H1 (cell line): ENCODE measurements around the gene ITPKA. TPM values are rescaled to one million over a fixed set of nuclear protein-coding genes. Genes with fewer than 3 reads are reported as not detected.

ENCODE experiments used
- CTCF ChIA-PET: fragments of 300-600 bp; sonication (Branson Sonifier 250); formaldehyde crosslinking; loops from one replicate; lab custom pipeline; 2021; ENCODE audit not compliant: partially characterized antibody; lab: Charles Lee
- POLR2A ChIA-PET: fragments of 300-600 bp; sonication (Branson Sonifier 250); formaldehyde crosslinking; loops from one replicate; lab custom pipeline; 2021; ENCODE audit warnings: inconsistent platforms; ENCODE audit not compliant: partially characterized antibody; lab: Charles Lee
- DNase-seq, 2 experiments: peaks; one replicate each; pipeline versions ENCODE4 v3.0.0 to v3.0.0-alpha.2; 2010 to 2022; ENCODE audit warnings: low spot score in 2 of 2, low read depth in 1 of 2, mixed read lengths in 1 of 2
- FAIRE-seq: peaks from 2 replicates; lab custom pipeline; 2011; peaks lifted over from hg19 to GRCh38; lab: Jason Lieb, UNC
- H2AFZ ChIP-seq: 2 replicates; pipeline ENCODE4 v1.8.1; 2012; ENCODE audit warnings: low read length, inconsistent platforms
- H2AK5ac ChIP-seq: 2 replicates; pipeline ENCODE4 v1.6.1; 2013; ENCODE audit warnings: low read depth, low read length
- H2BK120ac ChIP-seq: replicated peaks from 2 replicates; pipeline ENCODE3; 2013; ENCODE audit warnings: low read depth, low read length, inconsistent platforms
- H2BK12ac ChIP-seq: 2 replicates; pipeline ENCODE4 v1.6.1; 2013; ENCODE audit warnings: low read depth, low read length
- H2BK15ac ChIP-seq: 2 replicates; pipeline ENCODE4 v1.6.1; 2013; ENCODE audit warnings: low read length
- H2BK20ac ChIP-seq: 2 replicates; pipeline ENCODE4 v1.6.1; 2013; ENCODE audit warnings: low read length
- H2BK5ac ChIP-seq: 2 replicates; pipeline ENCODE4 v1.6.1; 2013; ENCODE audit warnings: low read depth, low read length
- H3K14ac ChIP-seq: 2 replicates; pipeline ENCODE4 v1.6.1; 2013; ENCODE audit warnings: inconsistent platforms; ENCODE audit not compliant: insufficient read length
- H3K18ac ChIP-seq: 2 replicates; pipeline ENCODE4 v1.6.1; 2013; ENCODE audit warnings: low read length; ENCODE audit errors: extremely low read depth
- H3K23ac ChIP-seq: 2 replicates; pipeline ENCODE4 v1.6.1; 2013; ENCODE audit warnings: inconsistent platforms; ENCODE audit not compliant: insufficient read length
- H3K23me2 ChIP-seq: 2 replicates; pipeline ENCODE4 v1.6.1; 2013; ENCODE audit warnings: low read depth, low read length
- H3K27ac ChIP-seq: 2 replicates; pipeline ENCODE4 v1.6.1; 2011; ENCODE audit warnings: low read depth, low read length, inconsistent platforms
- H3K27me3 ChIP-seq, 4 experiments: replicated peaks in 1 of 4; 1 replicate in 1 of 4; 2 replicates in 3 of 4; pipeline versions ENCODE4 v1.6.1 to v1.8.1; 2011 to 2013; ENCODE audit warnings: low read length in 3 of 4, mild to moderate bottlenecking in 3 of 4, inconsistent platforms in 2 of 4, mixed read lengths in 2 of 4, moderate library complexity in 1 of 4; ENCODE audit not compliant: control insufficient read depth in 3 of 4, insufficient read depth in 3 of 4; ENCODE audit errors: extremely low read depth in 1 of 4
- H3K36me3 ChIP-seq, 4 experiments: 2 replicates each; pipeline versions ENCODE4 v1.6.1 to v1.8.1; 2011 to 2013; ENCODE audit warnings: mild to moderate bottlenecking in 4 of 4, low read length in 3 of 4, moderate library complexity in 2 of 4, control low read depth in 1 of 4, inconsistent platforms in 1 of 4; ENCODE audit not compliant: insufficient read depth in 4 of 4, control insufficient read depth in 2 of 4
- H3K4ac ChIP-seq: replicated peaks from 2 replicates; pipeline ENCODE3; 2013; ENCODE audit warnings: low read length, low read depth, mixed read lengths, inconsistent platforms; ENCODE audit not compliant: insufficient read length
- H3K4me1 ChIP-seq, 4 experiments: replicated peaks in 1 of 4; 1 replicate in 1 of 4; 2 replicates in 3 of 4; pipeline versions ENCODE4 v1.6.1 to v1.8.1; 2011 to 2013; ENCODE audit warnings: low read length in 3 of 4, inconsistent platforms in 2 of 4, mixed read lengths in 1 of 4; ENCODE audit not compliant: insufficient read depth in 4 of 4, control insufficient read depth in 3 of 4
- H3K4me2 ChIP-seq, 2 experiments: 2 replicates each; pipeline versions ENCODE4 v1.6.1 to v1.8.1; 2011 to 2013; ENCODE audit warnings: low read depth in 2 of 2, low read length in 2 of 2, control low read depth in 1 of 2, inconsistent platforms in 1 of 2, mild to moderate bottlenecking in 1 of 2; ENCODE audit not compliant: insufficient read depth in 1 of 2
- H3K4me3 ChIP-seq, 4 experiments: fragments of 200-600, 300-600 bp in 1 of 4; sonication (generic), shearing (Covaris generic), sonication (Bioruptor Twin) in 1 of 4; 2 replicates each; pipeline versions ENCODE4 v1.5.1 to v1.8.1; 2011 to 2016; ENCODE audit warnings: low read length in 4 of 4, low read depth in 3 of 4, control low read depth in 2 of 4, inconsistent platforms in 2 of 4, mild to moderate bottlenecking in 2 of 4, mixed read lengths in 1 of 4, moderate library complexity in 1 of 4; ENCODE audit not compliant: insufficient read depth in 2 of 4; ENCODE audit errors: extremely low read depth in 1 of 4
- H3K56ac ChIP-seq: replicated peaks from 2 replicates; pipeline ENCODE3; 2013; ENCODE audit warnings: low read depth, mild to moderate bottlenecking, mixed read lengths, low read length, inconsistent platforms; ENCODE audit not compliant: insufficient read length
- H3K79me1 ChIP-seq: 2 replicates; pipeline ENCODE4 v1.6.1; 2013; ENCODE audit warnings: low read depth, low read length, control low read depth
- H3K79me2 ChIP-seq, 2 experiments: 2 replicates each; pipeline versions ENCODE4 v1.6.1 to v1.8.1; 2012 to 2013; ENCODE audit warnings: low read length in 2 of 2, mild to moderate bottlenecking in 2 of 2, inconsistent platforms in 1 of 2; ENCODE audit not compliant: insufficient read depth in 2 of 2, control insufficient read depth in 1 of 2
- H3K9ac ChIP-seq, 4 experiments: replicated peaks in 1 of 4; 1 replicate in 1 of 4; 2 replicates in 3 of 4; pipeline versions ENCODE4 v1.6.1 to v1.8.1; 2011 to 2013; ENCODE audit warnings: low read depth in 3 of 4, low read length in 3 of 4, control low read depth in 2 of 4, mild to moderate bottlenecking in 2 of 4, moderate library complexity in 2 of 4, inconsistent platforms in 1 of 4; ENCODE audit errors: extremely low read depth in 1 of 4
- H3K9me3 ChIP-seq, 2 experiments: 2 replicates each; pipeline versions ENCODE4 v1.6.1 to v1.8.1; 2012 to 2013; ENCODE audit warnings: mild to moderate bottlenecking in 2 of 2, moderate library complexity in 2 of 2, control low read depth in 1 of 2, inconsistent platforms in 1 of 2, low read depth in 1 of 2, low read length in 1 of 2, mixed read lengths in 1 of 2; ENCODE audit not compliant: insufficient read depth in 2 of 2
- H4K20me1 ChIP-seq, 2 experiments: replicated peaks in 1 of 2; 2 replicates each; pipeline versions ENCODE3 to v1.8.1; 2011 to 2013; ENCODE audit warnings: inconsistent platforms in 2 of 2, low read length in 2 of 2, mild to moderate bottlenecking in 1 of 2; ENCODE audit not compliant: insufficient read depth in 2 of 2, control insufficient read depth in 1 of 2
- H4K5ac ChIP-seq: 2 replicates; pipeline ENCODE4 v1.6.1; 2013; ENCODE audit warnings: low read length, low read depth, mixed read lengths, inconsistent platforms; ENCODE audit not compliant: insufficient read length
- H4K8ac ChIP-seq: 2 replicates; pipeline ENCODE4 v1.8.0; 2013; ENCODE audit warnings: mild to moderate bottlenecking, moderate library complexity, low read length, inconsistent platforms; ENCODE audit not compliant: insufficient read depth; ENCODE audit errors: extremely low read depth
- H4K91ac ChIP-seq: replicated peaks from 2 replicates; pipeline ENCODE3; 2013; ENCODE audit warnings: low read length, mixed read lengths, inconsistent platforms; ENCODE audit not compliant: insufficient read length
- BACH1 ChIP-seq: IDR thresholded peaks from 2 replicates; pipeline ENCODE4 v1.6.1; 2012; ENCODE audit warnings: low read length, improper control_type of control experiment
- HDAC6 ChIP-seq: IDR thresholded peaks from one replicate; pipeline ENCODE4 v1.7.1; 2012; ENCODE audit warnings: low read depth, mild to moderate bottlenecking, inconsistent platforms, low read length, moderate library complexity
- KDM5A ChIP-seq: fragments of 200-600 bp; IDR thresholded peaks from 2 replicates; pipeline ENCODE4 v1.7.1; 2012; ENCODE audit warnings: mild to moderate bottlenecking, low read length, inconsistent platforms, mixed read lengths
- WGBS, 2 experiments: shearing (Covaris generic) in 1 of 2; methylation state at CpG; one replicate each; pipeline versions ENCODE4 v1.1.6 to v1.1.7; 2013 to 2015; ENCODE audit warnings: low lambda C conversion rate in 2 of 2, mixed read lengths in 2 of 2, inconsistent platforms in 1 of 2, low coverage in 1 of 2, missing lambda C conversion rate in 1 of 2; ENCODE audit not compliant: insufficient replicate concordance in 2 of 2, insufficient coverage in 1 of 2, insufficient read length in 1 of 2; ENCODE audit errors: extremely low coverage in 1 of 2, missing lambda C conversion rate in 1 of 2; 5-methylcytosine and 5-hydroxymethylcytosine counted together
- polyA plus RNA-seq, 7 experiments: library from polyadenylated mRNA; depleted of rRNA in 3 of 7; stranded (reverse) in 5 of 7; unstranded in 2 of 7; fragments of >200 nt in 5 of 7; fragments of 200-250 nt in 2 of 7; gene quantifications; 1 replicate in 5 of 7; 2 replicates in 1 of 7; 4 replicates in 1 of 7; pipeline versions ENCODE4 v1.2.1 to v1.2.3, GENCODE V29; 2011 to 2013; ENCODE audit warnings: missing spikeins in 2 of 7, mixed read lengths in 2 of 7
- total RNA-seq: library from RNA; stranded (reverse); fragmentation: NEBNext Ultra II Directional; extraction: Animal tissue kit (Norgen Biotek cat#: 25700); gene quantifications from 2 replicates; pipeline ENCODE4 v1.2.1, GENCODE V29; 2021

The ITPKA gene
- total and polyA plus RNA-seq, 2 of the 8 experiments (the other 6 are each of a cell fraction or from before 2014, with no cell fraction given), result 0.39 to 0.99 TPM

GRCh38 chr15:41517895-41518449 lies 24.3 kb downstream of the ITPKA start:
- H3K27ac ChIP-seq, result no peak overlapping the region
- peaks cover 0 to 27% (median 7%) of the 10 kb centered on the region in 4 experiments; a peak in 5 of 8 replicates for H3K36me3 ChIP-seq
- ChIA-PET CTCF (interaction anchor here (1.2 to 3.8 kb wide), 7 partner anchors 9 to 293 kb away, joined by 3 to 10 read pairs (median 4); no protein-coding TSS in a partner anchor), POLR2A (interaction anchor here (1.7 to 3.6 kb wide), 2 partner anchors 10 to 23 kb away, joined by 4 to 12 read pairs; no protein-coding TSS in a partner anchor)
- H4K8ac ChIP-seq, result no peak overlapping the region
- no peak overlapping the region for H3K23ac ChIP-seq
- no peak overlapping the region for H3K14ac ChIP-seq
- H3K4me3 ChIP-seq, result no peak overlapping the region
- H3K23me2 ChIP-seq, result peaks cover 7% of the 10 kb centered on the region
- H3K18ac ChIP-seq, result no peak overlapping the region
- H3K27me3 ChIP-seq, result peaks cover 3 to 15% (median 12%) of the 10 kb centered on the region in 4 experiments
- no peak overlapping the region for H4K5ac ChIP-seq
- no peak overlapping the region for H4K91ac ChIP-seq
- FAIRE-seq, result no peak
- H4K20me1 ChIP-seq, result peaks cover 3 to 6% of the 10 kb centered on the region in 2 experiments
- no peak overlapping the region for H3K4me2 ChIP-seq
- H3K9me3 ChIP-seq, result no peaks in the 10 kb centered on the region; a peak in 1 of 4 replicates
- H3K79me1 ChIP-seq, result no peaks in the 10 kb centered on the region
- H3K79me2 ChIP-seq, result no peaks in the 10 kb centered on the region
- H2AFZ ChIP-seq, result no peak overlapping the region
- no peak overlapping the region for H2BK12ac ChIP-seq
- H2BK120ac ChIP-seq, result no peak overlapping the region
- no peak overlapping the region for H3K4ac ChIP-seq
- H3K4me1 ChIP-seq, result peaks cover 0 to 13% (median 5%) of the 10 kb centered on the region in 4 experiments; a peak in 5 of 7 replicates
- H2BK5ac ChIP-seq, result no peak overlapping the region
- no peak overlapping the region for H3K56ac ChIP-seq
- no peak overlapping the region for H3K9ac ChIP-seq
- no peak for DNase-seq
- no peak overlapping the region for H2AK5ac ChIP-seq
- no peak for TF ChIP-seq BACH1
- TF ChIP-seq HDAC6, result no peak
- TF ChIP-seq KDM5A, result no peak
- no peak overlapping the region for H2BK15ac ChIP-seq
- H2BK20ac ChIP-seq, result no peak overlapping the region
- 96% methylated on average over 8 of the region's 8 CpGs; no CpG with 5 or more reads in 1 of the 2 experiments for WGBS, 2 experiments
